NCI-H460 (cell line): Measurements from ENCODE around the gene CPTP. TPM values are rescaled to one million over a fixed set of nuclear protein-coding genes. Genes with fewer than 3 reads are reported as not detected.
A peak's percentile ranks its signal among the peaks of the same experiment; 100 is the strongest.

ENCODE experiments used
- DNase-seq: peaks from one replicate; pipeline ENCODE4 v3.0.0-alpha.2; 2016; ENCODE audit warnings: low read depth; ENCODE audit errors: extremely low read depth
- polyA plus RNA-seq: library from polyadenylated mRNA; depleted of rRNA; stranded (reverse); fragments of >200 nt; gene quantifications from 2 replicates; pipeline ENCODE4 v1.2.3, GENCODE V29; 2014; cell fraction: nucleus; rRNA removed
- total RNA-seq: library from RNA; depleted of rRNA; stranded (reverse); fragments of >200 nt; shearing (Covaris generic); gene quantifications from 2 replicates; pipeline ENCODE4 v1.2.3, GENCODE V29; 2014; rRNA removed

Gene CPTP
- 12.2 and 13.7 TPM in 2 replicates for total RNA-seq
- polyA plus RNA-seq = 8.3 and 10.3 TPM in 2 replicates

- peak; percentile 86 for DNase-seq
Observed at GRCh38 chr1:1324524-1325287, at the start of gene CPTP, which contains the start of gene INTS11. Gene CPTP, plus strand, starts transcription at chr1:1324802. Its CDS starts 2,109 bp downstream, at chr1:1326911. Gene INTS11, minus strand, starts transcription at chr1:1324660. Its CDS starts 52 bp downstream, at chr1:1324608.

GRCh38 chr1:1274931-1275431 lies 49.6 kb upstream of the CPTP start:
- no peak for DNase-seq

- no peak for DNase-seq
Observed at GRCh38 chr1:1275836-1276235, 48.8 kb upstream of the CPTP start.

- no peak for DNase-seq
Observed at GRCh38 chr1:1278620-1279019, 46.0 kb upstream of the CPTP start.

- no peak for DNase-seq
Observed at GRCh38 chr1:1279028-1279427, 45.6 kb upstream of the CPTP start.

- no peak for DNase-seq
Observed at GRCh38 chr1:1280782-1281481, 43.7 kb upstream of the CPTP start.

- DNase-seq = no peak
Observed at GRCh38 chr1:1281533-1282321, 42.9 kb upstream of the CPTP start.

- DNase-seq = no peak
Observed at GRCh38 chr1:1282998-1283397, 41.6 kb upstream of the CPTP start.

GRCh38 chr1:1283821-1284220 lies 40.8 kb upstream of the CPTP start:
- DNase-seq = no peak

- DNase-seq = no peak
Observed at GRCh38 chr1:1284221-1285101, 40.1 kb upstream of the CPTP start.

GRCh38 chr1:1285102-1285571 lies 39.5 kb upstream of the CPTP start:
- no peak for DNase-seq

- DNase-seq = no peak
Observed at GRCh38 chr1:1285611-1286311, 38.8 kb upstream of the CPTP start.

GRCh38 chr1:1286313-1287261 lies 38.0 kb upstream of the CPTP start:
- no peak for DNase-seq

- DNase-seq = no peak
Observed at GRCh38 chr1:1287288-1288110, 37.1 kb upstream of the CPTP start.

- peak; percentile 55 for DNase-seq
Observed at GRCh38 chr1:1290238-1290731, 34.3 kb upstream of the CPTP start.

- DNase-seq = no peak
Observed at GRCh38 chr1:1291023-1291528, 33.5 kb upstream of the CPTP start.
